ENCODE results near the gene PLCB2.

Gene PLCB2

DNA sequence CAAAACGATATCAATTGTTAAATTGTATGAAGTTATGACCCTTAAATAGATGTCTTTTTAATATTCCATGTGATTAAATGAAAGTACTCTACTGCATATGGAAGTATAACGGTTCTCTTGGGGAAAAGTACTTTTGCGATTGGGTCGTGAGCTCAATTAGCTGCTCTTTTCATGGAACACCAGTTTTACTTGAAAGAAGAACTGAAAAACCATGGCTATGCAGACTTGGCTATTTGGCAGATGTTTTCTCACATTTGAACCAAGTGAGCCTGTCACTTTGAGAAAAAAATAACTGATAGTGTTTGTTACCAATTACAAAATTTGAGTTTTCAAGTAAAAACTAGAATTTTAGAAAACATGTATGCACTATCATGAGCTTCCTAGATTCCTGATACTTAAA lies 9.8 kb upstream of the PLCB2 start:
- TF ChIP-seq, protein P1, sequence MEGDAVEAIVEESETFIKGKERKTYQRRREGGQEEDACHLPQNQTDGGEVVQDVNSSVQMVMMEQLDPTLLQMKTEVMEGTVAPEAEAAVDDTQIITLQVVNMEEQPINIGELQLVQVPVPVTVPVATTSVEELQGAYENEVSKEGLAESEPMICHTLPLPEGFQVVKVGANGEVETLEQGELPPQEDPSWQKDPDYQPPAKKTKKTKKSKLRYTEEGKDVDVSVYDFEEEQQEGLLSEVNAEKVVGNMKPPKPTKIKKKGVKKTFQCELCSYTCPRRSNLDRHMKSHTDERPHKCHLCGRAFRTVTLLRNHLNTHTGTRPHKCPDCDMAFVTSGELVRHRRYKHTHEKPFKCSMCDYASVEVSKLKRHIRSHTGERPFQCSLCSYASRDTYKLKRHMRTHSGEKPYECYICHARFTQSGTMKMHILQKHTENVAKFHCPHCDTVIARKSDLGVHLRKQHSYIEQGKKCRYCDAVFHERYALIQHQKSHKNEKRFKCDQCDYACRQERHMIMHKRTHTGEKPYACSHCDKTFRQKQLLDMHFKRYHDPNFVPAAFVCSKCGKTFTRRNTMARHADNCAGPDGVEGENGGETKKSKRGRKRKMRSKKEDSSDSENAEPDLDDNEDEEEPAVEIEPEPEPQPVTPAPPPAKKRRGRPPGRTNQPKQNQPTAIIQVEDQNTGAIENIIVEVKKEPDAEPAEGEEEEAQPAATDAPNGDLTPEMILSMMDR (conservative IDR thresholded peaks at IDR 0.05; ENCODE audit: control insufficient read depth, insufficient read depth, low read depth, low read length), result no peak
- DNase-seq (ENCODE audit: low read depth), result no peak
- H3K4me3 ChIP-seq (ENCODE audit: control insufficient read depth, low read depth, low read length), result no peak overlapping the region

DNA sequence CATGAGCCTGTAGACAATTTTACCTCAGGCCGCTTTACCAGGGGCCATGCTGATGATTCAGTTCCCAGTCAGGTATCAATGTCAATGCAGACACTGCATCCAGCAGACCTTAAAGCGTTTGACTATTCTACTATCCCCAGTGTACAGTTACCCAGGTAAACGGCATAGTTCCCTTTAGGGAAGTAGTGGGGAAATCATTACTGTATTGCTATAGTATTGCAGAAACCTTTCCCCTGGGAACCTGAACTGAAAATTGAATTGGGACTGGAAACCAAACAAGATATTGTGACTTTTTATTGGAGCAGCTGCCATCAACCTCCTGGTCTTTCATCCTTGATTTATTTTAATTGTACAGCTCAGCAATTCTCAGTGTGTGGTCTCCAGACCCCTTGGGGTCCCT lies 9.2 kb upstream of the PLCB2 start:
- TF ChIP-seq, protein P1 (conservative IDR thresholded peaks at IDR 0.05; ENCODE audit: control insufficient read depth, insufficient read depth, low read depth, low read length), result no peak

DNA sequence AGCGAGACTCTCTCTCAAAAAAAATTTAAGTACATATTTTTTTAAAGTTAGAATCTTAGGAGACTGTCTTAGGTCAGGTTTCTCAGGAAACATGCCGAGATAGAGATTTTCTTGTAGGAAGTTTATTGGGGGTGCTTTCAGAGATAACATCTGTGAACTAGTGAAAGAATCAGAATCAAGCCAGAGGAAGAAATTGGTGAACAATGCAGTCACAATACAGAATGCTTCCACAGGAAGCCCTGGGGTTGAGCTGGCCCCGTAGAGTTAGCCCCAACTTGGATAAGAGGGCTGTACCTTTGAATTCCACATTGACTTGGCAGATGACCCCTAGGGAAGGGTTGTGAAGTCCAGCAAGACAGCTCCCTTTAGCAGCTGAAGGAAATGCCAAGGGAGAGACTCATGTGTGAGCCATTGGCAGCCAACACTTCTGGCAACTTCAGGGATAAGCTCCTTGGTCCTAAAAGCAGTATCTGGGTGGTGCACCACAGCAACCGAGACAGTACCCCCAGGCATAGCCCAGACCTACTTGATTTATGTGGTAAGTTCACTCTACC lies 7.1 kb upstream of the PLCB2 start:
- TF ChIP-seq, protein P1 (conservative IDR thresholded peaks at IDR 0.05; ENCODE audit: control insufficient read depth, insufficient read depth, low read depth, low read length), result no peak
- H3K4me3 ChIP-seq (ENCODE audit: control insufficient read depth, low read depth, low read length), result no peak overlapping the region
- DNase-seq (ENCODE audit: low read depth), result peak; percentile 49

More for the DNA sequence above, 9.2 kb upstream of the PLCB2 start:
- DNase-seq (ENCODE audit: low read depth), result no peak
- H3K4me3 ChIP-seq (ENCODE audit: control insufficient read depth, low read depth, low read length), result no peak overlapping the region

DNA sequence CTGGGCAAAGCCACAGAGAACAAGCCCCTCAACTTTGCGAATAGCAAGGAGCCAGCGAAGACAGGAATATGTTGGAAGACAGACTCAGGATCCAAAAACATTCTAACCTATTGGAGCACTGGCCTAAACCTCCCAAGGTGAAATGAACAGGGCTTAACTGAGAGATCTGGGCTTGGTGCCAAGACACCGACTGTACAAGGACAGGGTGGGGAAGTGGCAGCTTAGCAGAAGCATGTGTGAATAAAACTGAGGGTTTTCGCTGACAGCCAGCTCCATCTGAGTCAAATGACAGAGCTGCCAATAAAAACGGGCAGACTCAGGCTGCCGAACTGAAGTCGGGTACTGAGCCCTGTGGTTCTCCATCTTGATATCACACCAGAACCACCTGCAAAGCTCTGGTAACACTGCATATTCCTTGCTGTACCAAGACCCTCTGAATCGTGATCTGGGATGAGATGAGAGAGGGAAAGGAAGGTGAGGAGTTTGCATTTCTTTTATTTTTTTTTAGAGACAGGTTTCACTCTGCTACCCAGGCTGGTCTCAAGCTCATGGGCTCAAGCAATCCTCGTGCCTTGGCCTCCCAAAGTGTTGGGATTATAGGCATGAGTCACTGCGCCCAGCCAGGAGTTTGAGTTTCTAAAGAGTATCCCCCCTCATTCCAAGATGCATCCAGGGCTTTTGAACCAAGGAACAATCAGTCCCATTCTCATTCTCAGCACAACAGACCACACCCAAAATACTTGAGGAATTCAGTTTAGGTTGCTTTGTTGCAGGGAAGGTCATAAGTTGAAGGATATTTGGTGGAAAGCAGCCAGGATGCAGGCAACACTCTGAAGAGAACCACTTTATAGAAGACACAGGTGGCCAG lies 6.0 kb upstream of the PLCB2 start:
- TF ChIP-seq, protein P1 (conservative IDR thresholded peaks at IDR 0.05; ENCODE audit: control insufficient read depth, insufficient read depth, low read depth, low read length), result no peak
- no peak overlapping the region for H3K4me3 ChIP-seq (ENCODE audit: control insufficient read depth, low read depth, low read length)
- no peak for DNase-seq (ENCODE audit: low read depth)

DNA sequence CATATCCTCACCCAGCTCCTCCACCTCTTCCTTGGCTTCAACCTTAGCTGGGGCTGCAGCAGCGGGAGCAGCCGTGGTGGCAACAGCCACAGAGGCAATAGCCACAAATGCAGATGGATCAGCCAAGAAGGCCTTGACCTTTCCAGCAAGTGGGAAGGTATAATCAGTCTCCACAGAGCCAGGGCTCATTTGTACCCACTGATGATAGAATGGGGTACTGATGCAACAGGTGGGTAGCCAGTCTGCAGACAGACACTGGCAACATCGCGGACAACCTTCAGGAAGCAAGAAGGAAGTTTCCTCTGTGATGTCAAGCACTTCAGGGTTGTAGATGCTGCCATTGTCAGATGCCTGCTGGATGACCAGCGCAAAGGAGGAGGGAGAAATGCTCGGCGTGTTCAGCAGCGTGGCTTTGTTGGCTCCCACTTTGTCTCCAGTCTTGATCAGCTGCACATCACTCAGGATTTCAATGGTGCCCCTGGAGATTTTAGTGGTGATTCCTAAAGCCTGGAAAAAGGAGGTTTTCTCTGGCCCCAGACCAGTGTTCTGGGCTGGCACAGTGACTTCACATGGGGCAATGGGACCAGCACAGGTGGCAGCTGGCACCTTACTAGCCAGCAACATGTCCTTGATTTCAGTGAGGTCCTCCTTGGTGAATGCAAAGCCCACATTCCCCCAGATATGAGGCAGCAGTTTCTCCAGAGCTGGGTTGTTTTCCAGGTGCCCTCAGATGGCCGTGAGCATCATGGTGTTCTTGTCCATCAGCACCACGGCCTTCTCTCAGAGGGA lies 4.8 kb upstream of the PLCB2 start:
- TF ChIP-seq, protein P1 (conservative IDR thresholded peaks at IDR 0.05; ENCODE audit: control insufficient read depth, insufficient read depth, low read depth, low read length), result no peak
- DNase-seq (ENCODE audit: low read depth), result no peak
- H3K4me3 ChIP-seq (ENCODE audit: control insufficient read depth, low read depth, low read length), result no peak overlapping the region

DNA sequence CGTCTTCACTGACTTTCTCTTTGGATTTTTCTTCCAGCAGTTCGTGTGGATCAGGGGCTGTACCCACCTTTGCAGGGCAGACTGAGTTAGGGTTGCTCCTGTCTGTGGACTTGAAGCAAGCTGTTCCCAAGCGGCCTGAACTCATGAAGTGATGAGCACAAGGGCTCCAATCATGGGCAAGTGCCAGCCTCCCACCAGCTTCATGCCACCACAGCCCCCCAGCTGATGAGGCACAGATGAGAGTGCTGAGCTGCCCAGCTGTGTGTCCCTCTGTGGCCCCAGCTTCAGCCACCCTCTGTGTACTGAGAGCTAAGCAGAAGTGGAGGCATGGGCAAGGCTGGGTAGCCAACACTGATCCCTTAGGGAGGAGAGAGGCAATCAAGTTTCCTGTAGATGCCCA lies 3.3 kb upstream of the PLCB2 start:
- H3K4me3 ChIP-seq (ENCODE audit: control insufficient read depth, low read depth, low read length), result no peak overlapping the region
- no peak for DNase-seq (ENCODE audit: low read depth)
- TF ChIP-seq, protein P1 (conservative IDR thresholded peaks at IDR 0.05; ENCODE audit: control insufficient read depth, insufficient read depth, low read depth, low read length), result no peak

Data from fibroblast of mammary gland (primary cell).